Measurements from ENCODE around the gene SPOUT1.

SPOUT1 gene

DNA sequence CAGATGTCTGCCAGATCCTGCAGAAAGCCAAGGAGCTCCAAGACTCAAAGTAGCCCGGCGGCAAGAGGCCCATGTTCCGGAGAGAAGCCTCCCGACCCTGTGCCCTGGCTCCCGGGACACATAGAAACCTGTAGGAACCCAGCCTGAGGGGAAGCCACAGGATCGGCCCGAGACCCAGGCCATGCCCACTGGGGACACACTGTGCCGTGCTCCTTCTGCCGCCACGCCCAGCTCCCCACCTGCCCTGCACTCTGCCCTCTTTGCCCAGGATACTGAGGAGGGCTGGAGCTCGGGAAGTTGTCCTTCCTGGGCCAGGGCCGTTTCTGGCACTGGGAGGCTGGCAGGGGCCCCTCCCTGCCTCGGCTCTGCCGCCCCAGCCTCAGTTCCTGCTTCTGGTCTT, 21.8 kb downstream of the SPOUT1 start:
- H2AFZ ChIP-seq (ENCODE audit: low read length): no peak overlapping the region
- no peak overlapping the region for H3K4me2 ChIP-seq (ENCODE audit: low read depth, low read length, poor library complexity, severe bottlenecking)
- H3K9me2 ChIP-seq (replicated peaks; ENCODE audit: low read depth, low read length): no peaks in the 10 kb centered on the region
- peaks cover 6% of the 10 kb centered on the region; the same call in 1 of the 2 replicates for H3K36me3 ChIP-seq (ENCODE audit: insufficient read depth, low read length)
- no peaks in the 10 kb centered on the region for H3K4me1 ChIP-seq (ENCODE audit: insufficient read depth, low read length, poor library complexity, severe bottlenecking)
- no peak overlapping the region for H3K4me3 ChIP-seq (ENCODE audit: low read length, poor library complexity, severe bottlenecking)
- no peaks in the 10 kb centered on the region for H4K20me1 ChIP-seq (ENCODE audit: insufficient read depth, low read length, poor library complexity, severe bottlenecking)
- H3K27me3 ChIP-seq (ENCODE audit: insufficient read depth, low read length, poor library complexity, severe bottlenecking): no peaks in the 10 kb centered on the region
- H3K9ac ChIP-seq (ENCODE audit: low read depth, low read length, poor library complexity, severe bottlenecking): no peak overlapping the region
- no peaks in the 10 kb centered on the region for H3F3A ChIP-seq (ENCODE audit: low read depth)
- TF ChIP-seq, protein P1, sequence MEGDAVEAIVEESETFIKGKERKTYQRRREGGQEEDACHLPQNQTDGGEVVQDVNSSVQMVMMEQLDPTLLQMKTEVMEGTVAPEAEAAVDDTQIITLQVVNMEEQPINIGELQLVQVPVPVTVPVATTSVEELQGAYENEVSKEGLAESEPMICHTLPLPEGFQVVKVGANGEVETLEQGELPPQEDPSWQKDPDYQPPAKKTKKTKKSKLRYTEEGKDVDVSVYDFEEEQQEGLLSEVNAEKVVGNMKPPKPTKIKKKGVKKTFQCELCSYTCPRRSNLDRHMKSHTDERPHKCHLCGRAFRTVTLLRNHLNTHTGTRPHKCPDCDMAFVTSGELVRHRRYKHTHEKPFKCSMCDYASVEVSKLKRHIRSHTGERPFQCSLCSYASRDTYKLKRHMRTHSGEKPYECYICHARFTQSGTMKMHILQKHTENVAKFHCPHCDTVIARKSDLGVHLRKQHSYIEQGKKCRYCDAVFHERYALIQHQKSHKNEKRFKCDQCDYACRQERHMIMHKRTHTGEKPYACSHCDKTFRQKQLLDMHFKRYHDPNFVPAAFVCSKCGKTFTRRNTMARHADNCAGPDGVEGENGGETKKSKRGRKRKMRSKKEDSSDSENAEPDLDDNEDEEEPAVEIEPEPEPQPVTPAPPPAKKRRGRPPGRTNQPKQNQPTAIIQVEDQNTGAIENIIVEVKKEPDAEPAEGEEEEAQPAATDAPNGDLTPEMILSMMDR (conservative IDR thresholded peaks at IDR 0.05; ENCODE audit: low read length): no peak
- TF ChIP-seq EZH2phosphoT487 (IDR thresholded peaks at IDR 0.05; ENCODE audit: borderline replicate concordance): no peak
- no peaks in the 10 kb centered on the region for H3K9me3 ChIP-seq (ENCODE audit: insufficient read depth, low read depth, low read length)
- H3K79me2 ChIP-seq (ENCODE audit: insufficient read depth, low read length): no peaks in the 10 kb centered on the region

DNA sequence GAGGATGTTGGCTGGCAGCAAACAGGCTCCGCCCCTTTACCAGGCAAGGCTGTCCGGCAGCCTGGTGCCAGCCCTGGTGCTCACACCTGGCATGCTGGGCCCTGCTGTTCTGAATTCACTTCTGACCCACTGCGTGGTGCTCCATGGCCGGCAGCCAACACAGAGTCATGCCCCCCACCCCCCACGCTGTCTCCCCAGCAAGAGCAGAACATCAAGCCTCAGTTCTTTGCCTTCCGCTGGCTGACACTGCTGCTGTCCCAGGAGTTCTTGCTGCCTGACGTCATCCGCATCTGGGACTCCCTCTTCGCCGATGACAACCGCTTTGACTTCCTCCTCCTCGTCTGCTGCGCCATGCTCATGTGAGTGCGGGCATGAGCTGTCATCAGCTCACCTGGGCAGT, 23.9 kb downstream of the SPOUT1 start:
- H4K20me1 ChIP-seq (ENCODE audit: insufficient read depth, low read length, poor library complexity, severe bottlenecking): no peaks in the 10 kb centered on the region
- peaks cover 9% of the 10 kb centered on the region; the same call in 1 of the 2 replicates for H3K36me3 ChIP-seq (ENCODE audit: insufficient read depth, low read length)
- no peak overlapping the region for H3K4me2 ChIP-seq (ENCODE audit: low read depth, low read length, poor library complexity, severe bottlenecking)
- H3K79me2 ChIP-seq (ENCODE audit: insufficient read depth, low read length): no peaks in the 10 kb centered on the region
- no peak overlapping the region for H3K9ac ChIP-seq (ENCODE audit: low read depth, low read length, poor library complexity, severe bottlenecking)
- no peak overlapping the region for H2AFZ ChIP-seq (ENCODE audit: low read length)
- no peak overlapping the region for H3K4me3 ChIP-seq (ENCODE audit: low read length, poor library complexity, severe bottlenecking)
- H3K9me2 ChIP-seq (replicated peaks; ENCODE audit: low read depth, low read length): no peaks in the 10 kb centered on the region
- H3K4me1 ChIP-seq (ENCODE audit: insufficient read depth, low read length, poor library complexity, severe bottlenecking): no peaks in the 10 kb centered on the region
- TF ChIP-seq EZH2phosphoT487 (IDR thresholded peaks at IDR 0.05; ENCODE audit: borderline replicate concordance): no peak
- TF ChIP-seq, protein P1 (conservative IDR thresholded peaks at IDR 0.05; ENCODE audit: low read length): no peak
- no peaks in the 10 kb centered on the region for H3F3A ChIP-seq (ENCODE audit: low read depth)
- no peaks in the 10 kb centered on the region for H3K27me3 ChIP-seq (ENCODE audit: insufficient read depth, low read length, poor library complexity, severe bottlenecking)
- no peaks in the 10 kb centered on the region for H3K9me3 ChIP-seq (ENCODE audit: insufficient read depth, low read depth, low read length)

DNA sequence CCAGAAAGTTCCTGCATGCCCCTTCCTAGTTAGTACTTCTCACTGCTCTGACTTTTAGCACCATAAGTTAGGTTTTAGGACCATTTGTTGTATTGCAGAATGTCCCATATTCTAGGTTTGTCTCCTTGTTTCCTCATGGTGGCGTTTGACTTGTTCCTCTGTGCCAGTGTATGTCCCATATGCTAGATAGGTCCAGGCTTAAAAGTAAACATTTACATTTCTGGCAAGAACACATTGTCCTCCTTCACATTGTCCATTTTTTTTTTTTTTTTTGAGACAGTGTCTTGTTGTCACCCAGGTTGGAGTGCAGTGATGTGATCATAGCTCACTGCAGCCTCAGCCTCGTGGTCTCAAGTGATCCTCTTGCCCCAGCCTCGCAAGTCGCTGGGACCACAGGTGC, 27.1 kb downstream of the SPOUT1 start:
- TF ChIP-seq EZH2phosphoT487 (IDR thresholded peaks at IDR 0.05; ENCODE audit: borderline replicate concordance): no peak
- TF ChIP-seq, protein P1 (conservative IDR thresholded peaks at IDR 0.05; ENCODE audit: low read length): no peak
- H3K36me3 ChIP-seq (ENCODE audit: insufficient read depth, low read length): peaks cover 15% of the 10 kb centered on the region; the same call in 1 of the 2 replicates
- no peak overlapping the region for H2AFZ ChIP-seq (ENCODE audit: low read length)
- no peak overlapping the region for H3K4me3 ChIP-seq (ENCODE audit: low read length, poor library complexity, severe bottlenecking)
- no peak overlapping the region for H3K9ac ChIP-seq (ENCODE audit: low read depth, low read length, poor library complexity, severe bottlenecking)
- no peaks in the 10 kb centered on the region for H3F3A ChIP-seq (ENCODE audit: low read depth)
- H4K20me1 ChIP-seq (ENCODE audit: insufficient read depth, low read length, poor library complexity, severe bottlenecking): no peaks in the 10 kb centered on the region
- no peaks in the 10 kb centered on the region for H3K9me2 ChIP-seq (replicated peaks; ENCODE audit: low read depth, low read length)
- H3K4me1 ChIP-seq (ENCODE audit: insufficient read depth, low read length, poor library complexity, severe bottlenecking): no peaks in the 10 kb centered on the region
- H3K79me2 ChIP-seq (ENCODE audit: insufficient read depth, low read length): no peaks in the 10 kb centered on the region
- H3K9me3 ChIP-seq (ENCODE audit: insufficient read depth, low read depth, low read length): no peaks in the 10 kb centered on the region
- H3K4me2 ChIP-seq (ENCODE audit: low read depth, low read length, poor library complexity, severe bottlenecking): no peak overlapping the region
- H3K27me3 ChIP-seq (ENCODE audit: insufficient read depth, low read length, poor library complexity, severe bottlenecking): no peaks in the 10 kb centered on the region
